SH-SY5Y (cell line): ENCODE measurements around the gene CHCT1.
A peak's percentile ranks its signal among the peaks of the same experiment; 100 is the strongest.

Source experiments
- GATA2 ChIP-seq: IDR thresholded peaks from 2 replicates; pipeline ENCODE4 v1.6.1; 2011; ENCODE audit warnings: mild to moderate bottlenecking, low read depth, low read length
- GATA3 ChIP-seq: IDR thresholded peaks from 2 replicates; pipeline ENCODE4 v1.6.1; 2011; ENCODE audit warnings: low read depth, mild to moderate bottlenecking, low read length, moderate library complexity

DNA sequence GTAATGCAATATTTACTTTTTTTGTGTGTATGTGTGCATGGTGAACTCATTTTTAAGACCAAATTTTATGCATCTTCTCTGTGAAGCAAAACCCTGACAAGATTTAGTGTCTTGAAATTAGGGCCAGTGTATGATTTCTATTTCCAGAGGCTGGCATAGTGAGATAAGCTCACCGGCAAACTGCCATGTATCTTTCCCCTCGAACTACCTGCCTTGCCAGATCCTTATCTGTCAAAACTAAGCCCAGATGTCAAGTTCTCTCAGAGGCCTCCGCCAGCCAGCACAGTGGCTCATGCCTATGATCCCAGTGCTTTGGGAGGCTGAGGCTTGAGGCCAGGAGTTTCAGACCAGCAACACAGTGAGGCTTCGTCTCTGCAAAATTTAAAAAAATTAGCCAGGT, 40.3 kb upstream of the CHCT1 start:
- TF ChIP-seq GATA2 (peak; percentile 98), GATA3 (peak; percentile 88)
